ENCODE data around the gene HMGCLL1.

Gene HMGCLL1

GRCh38 chr6:55578537-55579363, at the start of gene HMGCLL1:
HMGCLL1 (minus strand) TSS chr6:55579192; CDS start chr6:55579055, 137 bp downstream.
- DNase-seq (ENCODE audit: low spot score): peak; percentile 64

DNA sequence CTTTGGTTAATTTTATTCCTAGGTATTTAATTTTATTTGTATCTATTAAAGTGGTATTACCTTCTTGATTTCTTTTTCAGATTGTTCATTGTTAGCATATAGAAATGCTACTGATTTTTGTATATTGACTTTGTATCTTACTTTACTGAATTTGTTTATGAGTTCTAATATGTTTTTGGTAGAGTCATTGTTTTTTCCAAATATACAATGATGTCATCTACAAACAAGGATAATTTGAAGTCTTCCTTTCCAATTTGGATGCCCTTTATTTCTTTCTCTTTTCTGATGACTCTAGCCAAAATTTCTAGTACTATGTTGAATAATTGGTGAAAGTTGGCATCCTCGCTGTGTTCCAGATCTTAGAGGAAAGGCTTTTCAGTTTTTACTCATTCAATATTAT, 43.0 kb upstream of the HMGCLL1 start:
- no peak for DNase-seq (ENCODE audit: low spot score)

DNA sequence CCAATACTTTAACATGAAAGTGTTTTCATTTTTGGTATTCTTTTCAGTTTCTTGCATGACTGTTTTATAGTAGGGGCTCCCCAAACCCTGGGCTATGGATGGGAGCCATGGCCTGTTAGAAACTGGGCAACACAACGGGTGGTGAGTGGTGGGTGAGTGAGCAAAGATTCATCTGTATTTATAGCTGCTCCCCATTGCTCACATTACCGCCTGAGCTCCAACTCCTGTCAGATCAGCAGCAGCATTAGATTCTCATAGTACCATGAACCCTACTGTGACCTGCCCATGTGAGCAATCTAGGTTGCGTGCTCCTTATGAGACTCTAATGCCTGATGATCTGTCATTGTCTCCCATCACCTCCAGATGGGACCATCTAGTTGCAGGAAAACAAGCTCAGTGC, 42.3 kb upstream of the HMGCLL1 start:
- no peak for DNase-seq (ENCODE audit: low spot score)

GRCh38 chr6:55617272-55617671, 38.3 kb upstream of the HMGCLL1 start:
- DNase-seq (ENCODE audit: low spot score): peak; percentile 45

DNA sequence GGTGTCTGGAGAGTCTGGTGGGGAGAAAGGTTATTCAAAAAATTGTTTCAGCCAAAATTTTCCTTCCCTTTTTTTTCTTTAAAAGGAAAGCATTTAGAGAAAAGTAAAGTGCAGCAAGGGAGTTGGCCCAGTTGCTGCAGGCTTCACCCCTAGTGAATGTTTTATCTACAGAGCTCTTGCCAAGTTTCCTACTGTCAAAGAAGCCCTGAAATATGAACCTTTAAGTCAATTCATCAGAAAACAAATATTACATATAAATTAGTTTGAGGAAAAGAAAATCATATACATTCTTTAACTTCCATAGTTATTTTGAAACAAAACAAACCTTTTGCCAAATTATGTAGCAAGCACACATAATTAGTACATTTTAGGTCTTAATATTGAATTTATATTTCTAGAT, 25.0 kb upstream of the HMGCLL1 start:
- DNase-seq (ENCODE audit: low spot score): no peak

DNA sequence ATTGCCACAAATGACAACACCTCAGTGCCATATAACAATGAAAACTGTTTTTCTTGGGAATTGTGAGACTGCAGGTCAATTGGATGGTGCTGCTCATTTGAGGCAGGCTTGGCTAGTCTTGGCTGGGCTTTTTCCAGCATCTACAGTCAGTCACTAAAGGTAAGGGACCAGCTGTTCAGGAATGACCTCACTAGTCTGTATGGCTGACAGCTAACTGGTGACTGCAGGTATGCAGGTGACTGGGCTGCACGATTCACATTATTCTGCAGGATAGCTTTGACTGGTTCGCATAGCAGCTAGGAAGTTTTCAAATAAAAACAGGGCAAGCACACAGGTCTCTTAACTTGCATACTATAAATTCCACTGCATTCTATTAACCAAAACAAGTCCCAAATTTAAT, 22.1 kb upstream of the HMGCLL1 start:
- DNase-seq (ENCODE audit: low spot score): no peak

DNA sequence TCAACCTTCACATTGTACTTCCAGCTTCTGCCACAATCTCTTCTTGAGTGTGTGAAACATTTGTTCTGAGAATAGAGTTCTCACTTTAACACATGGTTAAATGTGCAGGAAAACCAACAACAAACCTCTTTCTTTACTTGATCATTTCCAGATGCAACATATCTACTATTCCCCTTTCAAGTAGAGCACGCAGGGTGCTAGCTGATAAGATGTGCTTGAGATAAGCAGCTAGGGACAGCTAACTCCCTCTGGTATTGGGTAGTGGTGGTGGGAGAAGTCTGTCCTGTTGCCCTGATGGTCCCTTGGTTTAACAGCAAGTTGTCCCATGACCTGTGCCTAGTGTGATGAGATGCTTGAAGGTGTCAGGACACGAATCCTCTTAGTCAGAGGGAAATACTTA, 15.4 kb upstream of the HMGCLL1 start:
- DNase-seq (ENCODE audit: low spot score): no peak

DNA sequence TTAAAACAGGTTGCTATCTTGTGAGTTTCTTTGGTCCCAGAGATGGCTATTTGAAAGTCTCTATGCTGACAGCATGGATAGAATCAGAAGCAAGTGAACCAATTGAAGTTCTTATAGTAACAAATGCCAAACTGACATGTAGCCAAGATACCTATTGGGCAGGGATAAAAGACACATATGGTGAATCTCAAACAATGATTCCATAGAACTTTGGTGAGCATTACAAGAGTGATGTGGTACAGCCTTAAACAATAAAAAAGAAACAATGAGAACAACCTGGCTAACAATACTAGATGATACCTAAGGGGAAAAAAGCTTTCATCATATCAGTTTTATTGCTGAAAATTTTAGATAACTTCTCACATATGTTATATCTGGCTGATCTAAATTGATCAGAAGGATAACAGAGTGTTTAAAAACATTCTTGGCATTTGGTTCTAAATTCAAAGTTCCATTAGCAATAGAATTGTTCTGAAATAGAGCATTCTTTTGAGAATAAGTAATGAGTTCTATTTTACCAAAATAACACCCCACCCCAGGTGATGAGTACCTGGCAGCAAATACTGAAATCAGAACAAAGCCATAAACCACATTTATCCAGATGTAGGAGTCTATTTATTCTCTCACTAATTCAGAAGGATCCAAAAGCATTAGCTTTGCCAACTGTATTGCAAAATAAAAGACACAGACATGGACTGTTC, 5.8 kb upstream of the HMGCLL1 start:
- DNase-seq (ENCODE audit: low spot score): no peak

DNA sequence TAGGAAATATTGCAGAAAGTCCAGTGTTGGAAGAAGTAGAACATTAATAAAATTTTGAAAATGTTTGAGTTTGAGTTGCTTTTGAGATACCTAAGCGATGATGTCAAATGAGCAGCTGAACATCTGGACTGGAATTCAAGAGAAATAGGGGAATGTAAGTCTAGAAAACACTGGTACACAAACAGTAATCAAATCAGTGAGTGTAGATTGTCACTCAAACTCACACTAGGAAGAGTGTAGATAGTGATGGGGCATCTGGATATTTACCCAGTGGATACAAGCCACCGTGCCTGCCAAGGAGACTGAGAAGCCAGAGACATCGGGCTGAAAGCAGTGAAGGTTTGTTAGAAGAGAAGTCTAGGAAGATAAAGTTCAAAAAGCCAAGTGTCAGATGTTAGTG, 2.2 kb downstream of the HMGCLL1 start:
- DNase-seq (ENCODE audit: low spot score): no peak

DNA sequence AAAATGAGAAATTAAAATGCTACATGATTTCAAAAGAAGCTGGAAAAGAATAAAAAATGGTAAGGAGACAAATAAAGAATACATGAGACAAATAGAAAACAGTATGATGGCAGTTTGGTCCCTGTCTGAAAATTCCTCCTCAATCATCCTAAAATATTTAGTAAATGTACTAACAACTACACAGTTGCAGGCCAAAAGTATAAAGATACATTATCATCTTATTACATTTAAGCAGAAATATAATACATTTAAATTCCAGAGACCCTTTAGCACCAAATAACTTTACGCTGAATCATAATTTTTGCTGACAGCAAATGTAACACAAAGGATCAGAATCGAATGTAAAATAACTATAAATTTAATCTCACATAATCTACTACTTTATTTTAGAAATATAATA, 4.4 kb downstream of the HMGCLL1 start:
- DNase-seq (ENCODE audit: low spot score): no peak

- DNase-seq (ENCODE audit: low spot score): no peak
Measured at GRCh38 chr6:55569638-55570037, 9.4 kb downstream of the HMGCLL1 start.

- no peak for DNase-seq (ENCODE audit: low spot score)
Measured at GRCh38 chr6:55568808-55569439, 10.1 kb downstream of the HMGCLL1 start.

- DNase-seq (ENCODE audit: low spot score): no peak
Measured at GRCh38 chr6:55567558-55567957, 11.4 kb downstream of the HMGCLL1 start.

- DNase-seq (ENCODE audit: low spot score): no peak
Measured at GRCh38 chr6:55566036-55566710, 12.8 kb downstream of the HMGCLL1 start.

GRCh38 chr6:55562318-55562717, 16.7 kb downstream of the HMGCLL1 start:
- no peak for DNase-seq (ENCODE audit: low spot score)

DNA sequence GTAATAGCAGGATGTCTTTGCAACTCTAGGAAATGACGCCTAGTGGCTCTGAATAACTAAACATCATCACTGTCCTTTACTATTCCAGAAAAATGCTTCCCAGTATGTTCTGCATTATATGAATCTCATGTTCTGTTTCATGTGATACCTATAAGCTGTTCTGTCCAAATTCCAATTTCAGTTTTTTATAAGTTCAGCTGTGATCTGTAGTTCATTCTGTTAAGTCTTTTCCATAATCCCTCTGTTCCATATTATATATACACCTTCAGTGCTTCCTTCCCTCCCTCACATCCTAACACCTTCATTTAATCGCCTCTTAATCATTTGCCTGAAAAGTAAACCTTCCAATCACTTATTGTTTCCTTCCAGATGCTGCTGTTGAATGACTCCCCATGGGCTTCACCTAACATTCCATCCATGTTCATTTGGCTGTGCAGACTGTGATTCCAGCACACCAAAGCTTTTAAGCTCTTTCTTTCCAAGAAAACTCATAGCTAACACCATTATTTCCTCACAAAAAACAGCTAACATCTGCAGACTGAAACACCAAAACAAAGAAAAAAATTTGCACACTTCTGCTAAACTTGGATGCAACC, 18.6 kb downstream of the HMGCLL1 start:
- DNase-seq (ENCODE audit: low spot score): no peak

DNA sequence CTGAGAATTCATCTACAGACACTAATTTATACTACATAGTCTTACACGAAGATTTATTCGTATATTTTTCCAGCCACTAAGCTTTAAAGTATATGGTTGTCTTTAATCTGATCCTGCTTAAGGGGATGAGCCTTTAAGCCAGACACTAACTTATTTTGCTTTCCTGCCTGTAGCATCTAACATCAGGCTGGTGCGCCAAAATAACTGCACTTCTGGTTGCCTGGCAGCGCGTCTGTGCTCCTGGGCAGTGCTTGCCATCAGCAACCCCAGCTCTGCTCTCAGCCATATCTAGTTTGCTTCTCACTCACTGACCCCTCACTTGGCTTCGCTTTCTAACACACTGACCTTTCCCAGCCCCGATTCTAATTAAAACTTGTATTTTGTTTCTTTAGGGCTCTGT, 21.8 kb downstream of the HMGCLL1 start:
- DNase-seq (ENCODE audit: low spot score): peak; percentile 69

GRCh38 chr6:55545791-55546190, 33.2 kb downstream of the HMGCLL1 start:
- no peak for DNase-seq (ENCODE audit: low spot score)

GRCh38 chr6:55543633-55544309, 35.2 kb downstream of the HMGCLL1 start:
- DNase-seq (ENCODE audit: low spot score): no peak

GRCh38 chr6:55541024-55541423, 38.0 kb downstream of the HMGCLL1 start:
- no peak for DNase-seq (ENCODE audit: low spot score)

- no peak for DNase-seq (ENCODE audit: low spot score)
Measured at GRCh38 chr6:55536391-55536956, 42.5 kb downstream of the HMGCLL1 start.

Measured in D341Med (cell line).